Esophagus muscularis mucosa (tissue), 4 donors: ENCODE data around the gene NECTIN1. TPM values are rescaled to one million over a fixed set of nuclear protein-coding genes. Genes with fewer than 3 reads are reported as not detected.

Source experiments
- DNase-seq: peaks from one replicate; pipeline ENCODE4 v3.0.0-alpha.2; 2017; ENCODE audit errors: extremely low spot score
- H3K27ac ChIP-seq, 4 donors: fragments of 200-600 bp; sonication (generic); replicated peaks in 1 of 4; 1 replicate in 3 of 4; 2 replicates in 1 of 4; pipeline ENCODE4 v1.5.1; 2016 to 2019; ENCODE audit warnings: mild to moderate bottlenecking in 1 of 4
- H3K27me3 ChIP-seq, 4 donors: fragments of 200-600 bp; sonication (generic); one replicate each; pipeline versions ENCODE4 v1.5.1 to v1.6.0; 2016 to 2019
- H3K36me3 ChIP-seq, 4 donors: fragments of 200-600 bp; sonication (generic); one replicate each; pipeline ENCODE4 v1.5.1; 2016 to 2019
- H3K4me1 ChIP-seq, 4 donors: fragments of 200-600 bp; sonication (generic); one replicate each; pipeline ENCODE4 v1.5.1; 2016 to 2019
- H3K4me3 ChIP-seq, 4 donors: fragments of 200-600 bp; sonication (generic); 1 replicate in 2 of 4; 2 replicates in 2 of 4; pipeline ENCODE4 v1.5.1; 2016 to 2019; ENCODE audit warnings: mild to moderate bottlenecking in 4 of 4, moderate library complexity in 1 of 4
- H3K9me3 ChIP-seq, 4 donors: fragments of 200-600 bp; sonication (generic); 1 replicate in 3 of 4; 2 replicates in 1 of 4; pipeline ENCODE4 v1.5.1; 2016 to 2019
- CTCF ChIP-seq, 3 experiments: fragments of 200-600 bp in 2 of 3; fragments of 450-650 bp in 1 of 3; sonication (generic) in 2 of 3; IDR thresholded peaks; one replicate each; pipeline ENCODE4 v1.5.1; 2017 to 2019; ENCODE audit warnings: antibody characterized with exemption in 3 of 3, mild to moderate bottlenecking in 2 of 3, moderate library complexity in 1 of 3
- EP300 ChIP-seq: sonication (generic); formaldehyde crosslinking; IDR thresholded peaks from one replicate; pipeline ENCODE4 v1.6.1; 2017; ENCODE audit warnings: antibody characterized with exemption
- POLR2A ChIP-seq: fragments of 450-650 bp; IDR thresholded peaks from one replicate; pipeline ENCODE4 v1.6.1; 2017; ENCODE audit warnings: antibody characterized with exemption, moderate library complexity, mild to moderate bottlenecking, low read depth
- POLR2AphosphoS5 ChIP-seq, 2 donors: sonication (generic); formaldehyde crosslinking; IDR thresholded peaks; one replicate each; pipeline ENCODE4 v1.6.1; 2017; ENCODE audit warnings: antibody characterized with exemption in 2 of 2
- WGBS: methylation state at CpG from one replicate; pipeline ENCODE4 v1.1.5; 2018; 5-methylcytosine and 5-hydroxymethylcytosine counted together
- intact Hi-C: fragments of 100-400 bp; cut with DNase I; formaldehyde crosslinking; loops from one replicate; pipeline ENCODE4 v1.15.1; 2023
- total RNA-seq, 4 donors: library from RNA; depleted of rRNA; stranded (reverse); fragments of >200 nt; gene quantifications; one replicate each; pipeline versions ENCODE4 v1.1.0 to v1.2.1, GENCODE V29; 2016

NECTIN1 gene
- total RNA-seq, 4 donors from 2014 or later = 1.7 to 4.0 (median 2.5) TPM

- intact Hi-C loops = no loop called here
- TF ChIP-seq POLR2A (no peak), POLR2AphosphoS5 (IDR thresholded peaks at IDR 0.05) (no peak), CTCF (IDR thresholded peaks at IDR 0.05) (no peak), EP300 (no peak)
- H3K4me1 ChIP-seq = peaks cover 0 to 5% (median 2%) of the 10 kb centered on the region in 4 donors
- no peak overlapping the region for H3K27ac ChIP-seq
- H3K9me3 ChIP-seq = no peaks in the 10 kb centered on the region
- WGBS = 94% methylated on average over 5 of the region's 5 CpGs
- no peaks in the 10 kb centered on the region for H3K36me3 ChIP-seq
- no peak overlapping the region for H3K4me3 ChIP-seq
- DNase-seq = no peak
- no peaks in the 10 kb centered on the region for H3K27me3 ChIP-seq
Observed at GRCh38 chr11:119610836-119611426, 118.1 kb downstream of the NECTIN1 start.

GRCh38 chr11:119608781-119609180 is 120.2 kb downstream of the NECTIN1 start:
- intact Hi-C loops = no loop called here
- Histone ChIP-seq H3K27me3 (peaks cover 0 to 19% (median 0%) of the 10 kb centered on the region in 4 donors), H3K27ac (no peak overlapping the region), H3K4me3 (no peak overlapping the region), H3K4me1 (no peaks in the 10 kb centered on the region), H3K9me3 (no peaks in the 10 kb centered on the region), H3K36me3 (no peaks in the 10 kb centered on the region)
- no peak for DNase-seq
- 67% methylated on average over 4 of the region's 4 CpGs for WGBS
- TF ChIP-seq CTCF (IDR thresholded peaks at IDR 0.05) (no peak), EP300 (no peak), POLR2A (no peak), POLR2AphosphoS5 (IDR thresholded peaks at IDR 0.05) (no peak)

GRCh38 chr11:119608201-119608600 is 120.8 kb downstream of the NECTIN1 start:
- Histone ChIP-seq H3K27ac (no peak overlapping the region), H3K4me3 (no peak overlapping the region), H3K4me1 (no peaks in the 10 kb centered on the region), H3K36me3 (no peaks in the 10 kb centered on the region), H3K27me3 (peaks cover 0 to 25% (median 0%) of the 10 kb centered on the region in 4 donors), H3K9me3 (no peaks in the 10 kb centered on the region)
- intact Hi-C loops = no loop called here
- WGBS = 75% methylated on average over 6 of the region's 6 CpGs
- TF ChIP-seq POLR2AphosphoS5 (IDR thresholded peaks at IDR 0.05) (no peak), POLR2A (no peak), EP300 (no peak), CTCF (IDR thresholded peaks at IDR 0.05) (no peak)
- no peak for DNase-seq

- Histone ChIP-seq H3K27ac (no peak overlapping the region), H3K4me3 (no peak overlapping the region), H3K9me3 (no peaks in the 10 kb centered on the region), H3K27me3 (peaks cover 0 to 30% (median 0%) of the 10 kb centered on the region in 4 donors), H3K36me3 (no peaks in the 10 kb centered on the region), H3K4me1 (no peaks in the 10 kb centered on the region)
- 38% methylated on average over 5 of the region's 5 CpGs for WGBS
- intact Hi-C loops = no loop called here
- DNase-seq = no peak
- no peak for TF ChIP-seq EP300
- no peak for TF ChIP-seq CTCF (IDR thresholded peaks at IDR 0.05)
- no peak for TF ChIP-seq POLR2AphosphoS5 (IDR thresholded peaks at IDR 0.05)
- TF ChIP-seq POLR2A = no peak
Observed at GRCh38 chr11:119607726-119608125, 121.3 kb downstream of the NECTIN1 start.
